Fibroblast of peridontal ligament (primary cell): Measurements from ENCODE around the gene XRCC1.
A peak's percentile ranks its signal among the peaks of the same experiment; 100 is the strongest.
"Not testable (repeated sequence)": the region's sequence is repeated elsewhere in the genome, so short reads cannot be mapped to it uniquely, and the experiment has no call there.

ENCODE experiments used
- DNase-seq: peaks from one replicate; pipeline ENCODE4 v3.0.0-alpha.2; 2010; ENCODE audit errors: extremely low read depth

XRCC1 gene

GRCh38 chr19:43546581-43546980, 28.7 kb downstream of the XRCC1 start:
- no peak for DNase-seq

- DNase-seq = no peak
Measured at GRCh38 chr19:43545981-43546380, 29.3 kb downstream of the XRCC1 start.

- no peak for DNase-seq
Measured at GRCh38 chr19:43545276-43545675, 30.1 kb downstream of the XRCC1 start.

- DNase-seq = no peak
Measured at GRCh38 chr19:43544077-43544476, 31.2 kb downstream of the XRCC1 start.

GRCh38 chr19:43541920-43542650, 33.2 kb downstream of the XRCC1 start:
- no peak for DNase-seq

GRCh38 chr19:43540381-43540780, 34.9 kb downstream of the XRCC1 start:
- no peak for DNase-seq

GRCh38 chr19:43538922-43539321, 36.4 kb downstream of the XRCC1 start:
- no peak for DNase-seq

- DNase-seq = peak; percentile 60
Measured at GRCh38 chr19:43534816-43535761, 40.2 kb downstream of the XRCC1 start.

- DNase-seq = no peak
Measured at GRCh38 chr19:43534305-43534815, 41.0 kb downstream of the XRCC1 start.

- DNase-seq = peak; percentile 100
Measured at GRCh38 chr19:43533546-43534304, 41.6 kb downstream of the XRCC1 start.

GRCh38 chr19:43532962-43533545, 42.3 kb downstream of the XRCC1 start, which contains the start of gene ZNF575:
Gene ZNF575, plus strand, starts transcription at chr19:43533188. Its CDS starts 1,235 bp downstream, at chr19:43534423.
- DNase-seq = peak; percentile 94

GRCh38 chr19:43532571-43532961, 42.8 kb downstream of the XRCC1 start:
- peak; percentile 20 for DNase-seq

- peak; percentile 29 for DNase-seq
Measured at GRCh38 chr19:43527860-43528622, 47.3 kb downstream of the XRCC1 start.

GRCh38 chr19:43526884-43527859, 48.2 kb downstream of the XRCC1 start, which contains the start of gene ETHE1:
Gene ETHE1, minus strand, starts transcription at chr19:43527201. Its CDS starts 24 bp downstream, at chr19:43527177.
- peak; percentile 40 for DNase-seq

- no peak for DNase-seq
Measured at GRCh38 chr19:43525836-43526771, 49.2 kb downstream of the XRCC1 start.

GRCh38 chr19:43524922-43525835, 50.1 kb downstream of the XRCC1 start:
- DNase-seq = peak; percentile 38

- DNase-seq = not testable (repeated sequence)
Measured at GRCh38 chr19:43523696-43524095, 51.6 kb downstream of the XRCC1 start.
